C4-2B (cell line): ENCODE results near the gene CDK17.

ENCODE experiments used
- H3K27ac ChIP-seq: fragments of 450-650 bp; 2 replicates; pipeline ENCODE4 v1.5.1; 2017
- CTCF ChIP-seq: fragments of 450-650 bp; conservative IDR thresholded peaks from 2 replicates; pipeline ENCODE4 v1.5.1; 2017; ENCODE audit warnings: mild to moderate bottlenecking
- ZFX ChIP-seq: fragments of 450-650 bp; IDR thresholded peaks from 2 replicates; pipeline ENCODE4 v1.6.1; 2017

CDK17 gene

GRCh38 chr12:96364092-96364700 is 36.0 kb downstream of the CDK17 start:
- TF ChIP-seq ZFX: no peak
- no peak for TF ChIP-seq CTCF
- H3K27ac ChIP-seq: no peak overlapping the region

GRCh38 chr12:96361074-96361473 is 39.2 kb downstream of the CDK17 start:
- TF ChIP-seq CTCF (no peak), ZFX (no peak)
- no peak overlapping the region for H3K27ac ChIP-seq

- no peak for TF ChIP-seq ZFX
- no peak for TF ChIP-seq CTCF
- no peak overlapping the region for H3K27ac ChIP-seq
Measured at GRCh38 chr12:96360550-96360949, 39.7 kb downstream of the CDK17 start.

- TF ChIP-seq CTCF (no peak), ZFX (no peak)
Measured at GRCh38 chr12:96359328-96359727, 40.9 kb downstream of the CDK17 start.

GRCh38 chr12:96356831-96357230 is 43.4 kb downstream of the CDK17 start:
- no peak overlapping the region for H3K27ac ChIP-seq
- TF ChIP-seq ZFX: no peak
- no peak for TF ChIP-seq CTCF

More at GRCh38 chr12:96359328-96359727, 40.9 kb downstream of the CDK17 start:
- no peak overlapping the region for H3K27ac ChIP-seq

GRCh38 chr12:96354844-96355534 is 45.2 kb downstream of the CDK17 start:
- TF ChIP-seq ZFX: no peak
- TF ChIP-seq CTCF: no peak
- no peak overlapping the region for H3K27ac ChIP-seq

GRCh38 chr12:96354326-96354725 is 45.9 kb downstream of the CDK17 start:
- no peak overlapping the region for H3K27ac ChIP-seq
- TF ChIP-seq CTCF (no peak), ZFX (no peak)
